Measurements from ENCODE around the gene ANO3.
"Not testable (repeated sequence)": the region's sequence is repeated elsewhere in the genome, so short reads cannot be mapped to it uniquely, and the experiment has no call there.

Gene ANO3

DNA sequence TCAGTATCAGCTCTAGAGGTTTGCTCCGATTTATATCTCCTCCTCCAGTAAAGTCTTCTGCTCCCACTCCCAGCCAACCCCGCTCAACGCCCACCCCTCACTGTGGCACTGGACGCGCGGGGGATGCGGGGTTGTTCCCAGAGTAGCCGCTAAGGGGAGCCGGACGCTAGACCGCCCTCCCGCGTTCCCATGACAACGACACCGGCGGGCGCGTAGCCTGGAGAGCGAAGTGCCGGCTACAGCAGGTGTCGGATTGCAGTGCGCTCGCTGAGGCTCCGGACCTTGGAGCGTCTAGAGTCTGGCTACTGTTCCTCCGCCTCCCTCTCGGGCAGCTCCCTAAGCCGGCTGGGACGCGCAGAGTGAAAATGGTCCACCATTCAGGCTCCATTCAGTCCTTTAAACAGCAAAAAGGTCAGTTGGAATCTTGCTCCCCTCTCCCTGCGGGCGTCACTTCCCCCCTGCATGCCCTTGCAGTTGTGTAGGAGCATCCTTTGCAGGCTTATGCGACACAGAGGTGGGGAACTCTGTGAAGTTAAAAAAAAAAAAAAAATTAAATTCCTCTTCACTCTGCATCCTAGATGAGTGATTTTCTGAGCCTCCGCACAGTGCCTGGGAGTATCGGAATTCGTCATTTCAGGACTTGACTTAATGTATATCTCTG, at the start of gene ANO3:
Gene ANO3, plus strand, starts transcription at position 220 of the 661 bp plus-strand sequence. Its CDS starts 146 bp downstream, at position 366.
- DNase-seq: peak; percentile 87

DNA sequence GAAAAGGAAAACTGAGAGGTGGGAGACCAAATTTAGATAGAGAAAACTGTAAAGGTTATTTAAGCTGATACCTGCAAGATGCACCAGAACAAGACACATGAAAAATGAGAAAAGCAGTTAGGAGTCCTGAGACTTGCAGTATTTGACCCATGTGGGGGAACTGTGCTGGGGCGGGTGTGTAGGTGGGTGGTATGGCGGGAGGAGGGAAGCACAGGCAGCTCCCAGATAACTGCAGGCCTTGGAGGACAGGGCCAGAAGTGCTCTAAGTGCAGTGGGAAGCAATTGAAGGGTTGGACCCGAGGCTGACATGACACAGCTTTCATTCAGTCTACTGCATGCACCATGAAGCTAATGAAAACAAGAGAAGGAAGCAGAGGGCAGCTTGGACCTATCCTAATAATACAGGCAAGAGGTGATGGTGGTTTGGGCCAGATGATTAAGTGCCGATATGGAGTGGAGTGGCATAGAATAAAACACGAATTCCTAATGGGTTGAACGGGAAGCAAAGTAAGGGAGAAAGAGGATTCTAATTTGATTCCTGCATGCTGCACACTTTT, 48.0 kb upstream of the ANO3 start:
- DNase-seq: no peak

DNA sequence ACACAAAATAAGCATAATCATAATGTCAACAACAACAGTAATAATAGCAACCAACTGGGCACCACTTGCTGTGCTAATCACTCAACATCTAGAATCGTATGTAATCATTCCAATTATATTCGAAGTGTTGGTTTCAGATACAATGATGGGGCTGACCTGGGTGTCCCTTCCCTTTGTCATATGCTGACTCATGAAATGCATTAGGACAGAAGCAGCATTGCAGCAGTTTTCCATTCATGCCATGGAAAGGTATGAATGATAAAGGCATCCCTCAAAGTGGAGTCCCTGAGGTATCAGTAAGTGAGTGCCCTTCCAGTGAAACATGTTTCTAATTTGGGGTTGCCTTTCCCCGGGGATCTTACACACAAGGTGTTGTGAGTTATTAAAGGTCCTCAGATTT, 46.3 kb upstream of the ANO3 start:
- no peak for DNase-seq

DNA sequence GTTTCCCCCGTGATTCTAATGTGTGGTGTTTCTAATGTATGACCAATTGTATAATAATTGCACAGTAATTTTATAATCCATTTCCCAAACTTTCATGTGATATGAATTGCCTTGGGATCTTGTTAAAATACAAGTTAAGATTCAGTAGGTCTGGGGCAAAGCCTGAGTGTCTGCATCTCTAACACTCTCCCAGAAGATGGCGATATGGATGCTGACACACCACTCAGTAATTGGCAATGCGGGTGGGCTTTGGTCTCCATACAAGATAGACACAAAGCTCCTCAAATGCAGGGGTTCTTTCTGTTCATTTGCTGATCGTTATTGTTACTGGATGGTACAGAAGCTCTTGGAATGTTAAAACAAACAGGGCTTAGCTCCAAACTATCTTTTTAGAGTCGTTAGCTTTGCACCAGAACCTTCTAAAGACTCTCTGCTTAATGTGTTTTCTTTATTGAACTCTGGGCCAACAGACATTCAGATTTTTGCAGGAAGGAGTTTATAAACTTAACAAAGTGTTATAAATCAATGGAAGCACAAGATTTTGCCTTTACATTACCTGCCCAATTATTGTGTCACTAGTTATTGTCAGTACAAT, 45.4 kb upstream of the ANO3 start:
- DNase-seq: no peak

DNA sequence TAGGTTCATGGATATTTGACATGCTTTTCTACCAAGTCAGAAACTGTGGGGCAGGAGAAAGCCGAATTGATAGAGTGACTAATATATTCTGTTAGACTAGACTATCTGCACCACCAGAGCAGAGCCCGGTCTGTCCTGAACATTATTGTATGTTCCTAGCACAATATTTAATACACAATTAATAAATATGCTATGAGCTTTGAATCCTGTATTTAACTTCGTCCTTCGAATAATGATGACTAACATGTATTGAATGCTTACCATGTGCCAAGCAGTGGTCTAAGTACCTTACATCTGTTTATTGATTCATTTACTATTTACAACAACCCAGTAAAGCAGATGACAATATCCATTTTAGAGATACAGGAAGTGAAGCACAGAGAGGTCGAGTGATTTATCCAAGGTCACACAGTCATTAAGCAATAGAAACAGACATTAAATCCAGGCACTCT, 44.8 kb upstream of the ANO3 start:
- no peak for DNase-seq

DNA sequence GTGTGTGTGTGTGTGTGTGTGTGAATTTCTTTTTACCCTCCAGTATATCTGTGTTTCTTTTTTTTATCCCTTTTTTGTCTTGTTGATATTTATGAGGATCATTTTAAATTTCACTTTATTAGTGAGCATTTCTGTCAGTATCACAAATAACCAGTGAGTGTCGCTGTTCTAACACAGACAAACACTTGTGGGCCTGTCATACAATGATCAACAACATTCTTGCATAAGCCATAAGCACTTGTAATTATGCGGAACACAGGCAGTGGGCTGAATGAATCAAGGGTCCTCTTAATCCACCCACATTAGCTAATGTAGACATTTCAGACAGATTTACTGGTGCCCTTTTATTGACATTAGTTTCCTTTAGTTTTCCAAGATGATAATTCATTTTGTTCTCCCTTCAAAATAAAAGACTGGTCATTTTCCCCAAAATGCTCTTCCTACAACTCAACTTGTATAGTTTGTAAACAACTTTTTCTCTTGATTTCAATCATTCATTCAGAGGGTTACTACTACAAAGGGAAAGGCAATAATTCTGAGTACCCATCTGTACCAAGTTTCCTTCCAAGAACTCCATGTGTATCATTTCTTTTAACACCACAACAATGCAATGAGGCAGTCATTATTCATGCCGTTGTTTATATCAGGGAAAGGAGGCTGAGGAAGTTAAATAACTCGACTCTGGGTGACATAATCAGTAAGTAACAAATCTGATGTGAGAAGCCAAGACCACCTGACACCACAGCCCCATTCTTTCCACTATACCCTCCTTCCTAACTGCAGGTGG, 34.5 kb upstream of the ANO3 start:
- DNase-seq: peak; percentile 57

DNA sequence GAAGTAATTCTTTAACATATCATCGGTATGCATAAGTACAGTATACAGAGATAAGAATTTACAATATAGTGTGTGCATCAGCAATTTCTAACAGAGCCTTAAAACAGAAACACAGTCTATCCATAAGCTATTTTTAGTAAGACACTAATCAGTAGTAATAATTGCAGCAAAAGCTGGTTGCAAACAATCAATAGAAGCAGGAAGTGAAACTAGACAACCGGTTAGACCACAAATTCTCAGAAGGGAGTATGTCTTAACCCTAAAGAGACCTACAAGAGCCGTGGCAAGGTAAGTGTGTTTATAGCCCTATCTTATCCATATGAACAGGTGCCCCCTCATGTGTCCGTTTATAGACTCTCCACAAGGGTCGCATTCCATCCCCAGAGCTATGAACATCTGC, 15.6 kb upstream of the ANO3 start:
- not testable (repeated sequence) for DNase-seq

DNA sequence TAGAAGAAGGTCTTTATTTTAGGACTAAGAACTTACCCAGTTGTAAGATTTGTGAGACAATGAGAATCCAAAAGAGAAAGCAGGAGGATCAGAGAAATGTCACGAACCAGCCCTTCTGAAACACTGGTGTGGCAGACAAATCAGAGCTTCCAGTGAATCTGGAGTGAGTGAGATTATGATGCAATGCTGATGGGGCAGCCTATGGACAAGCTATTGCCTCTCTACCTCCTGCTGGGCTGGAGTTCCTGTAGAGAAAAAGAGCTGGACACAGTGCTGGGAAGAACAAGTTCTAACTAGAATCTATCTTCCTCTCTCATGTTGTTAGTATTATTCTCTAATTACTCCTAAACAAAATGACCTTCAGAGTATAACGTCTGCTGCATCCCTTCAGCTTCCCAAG, 12.0 kb upstream of the ANO3 start:
- no peak for DNase-seq

DNA sequence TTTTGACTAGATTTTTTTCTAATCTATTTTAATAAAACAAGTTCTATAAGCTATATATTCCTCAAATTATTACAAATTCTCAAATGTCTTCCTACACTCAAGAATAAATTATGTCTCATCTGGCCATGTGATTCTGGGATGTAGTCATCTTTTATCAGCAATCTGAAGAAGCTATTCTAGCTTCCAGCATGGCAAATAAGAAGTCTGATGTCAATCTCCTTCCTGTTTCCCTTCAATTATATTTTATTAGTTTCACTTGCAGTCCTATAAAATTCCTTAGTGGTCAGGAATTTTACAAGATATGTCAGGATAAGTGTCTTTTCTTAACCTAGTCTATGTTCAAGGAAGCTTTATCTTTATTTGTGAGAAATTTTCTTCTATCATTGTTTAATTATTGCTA, 10.4 kb upstream of the ANO3 start:
- no peak for DNase-seq

DNA sequence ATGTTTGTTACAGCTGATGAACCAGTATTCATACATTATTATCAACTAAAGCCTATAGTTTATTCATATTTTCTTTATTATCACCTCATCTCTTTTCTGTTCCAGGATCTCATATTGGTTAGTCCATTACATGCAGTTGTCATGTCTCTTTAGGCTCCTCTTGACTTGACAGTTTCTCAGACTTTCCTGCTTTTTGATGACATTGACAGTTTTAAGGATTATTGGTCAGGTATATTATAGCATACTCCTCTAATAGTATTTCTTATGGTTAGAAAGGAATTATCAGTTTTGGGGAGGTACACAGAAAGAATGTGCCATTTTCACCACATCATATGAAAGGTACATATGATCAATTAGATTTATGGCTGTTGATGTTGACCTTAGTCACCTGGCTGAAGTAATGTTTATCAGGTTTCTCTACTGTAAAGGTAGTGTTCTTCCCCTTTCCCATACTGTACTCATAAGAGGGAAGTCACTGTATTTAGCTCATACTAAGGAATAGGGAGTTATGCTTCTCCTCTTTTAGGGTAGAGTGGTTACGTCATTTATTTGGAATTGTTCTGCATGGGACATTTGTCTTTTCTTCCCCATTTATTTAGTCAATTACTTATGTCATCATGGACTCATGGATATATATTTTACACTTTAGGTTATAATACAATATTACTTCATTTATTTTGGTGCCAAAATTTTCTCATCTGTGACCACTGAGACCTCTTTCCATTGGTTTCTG, 9.4 kb upstream of the ANO3 start:
- no peak for DNase-seq

DNA sequence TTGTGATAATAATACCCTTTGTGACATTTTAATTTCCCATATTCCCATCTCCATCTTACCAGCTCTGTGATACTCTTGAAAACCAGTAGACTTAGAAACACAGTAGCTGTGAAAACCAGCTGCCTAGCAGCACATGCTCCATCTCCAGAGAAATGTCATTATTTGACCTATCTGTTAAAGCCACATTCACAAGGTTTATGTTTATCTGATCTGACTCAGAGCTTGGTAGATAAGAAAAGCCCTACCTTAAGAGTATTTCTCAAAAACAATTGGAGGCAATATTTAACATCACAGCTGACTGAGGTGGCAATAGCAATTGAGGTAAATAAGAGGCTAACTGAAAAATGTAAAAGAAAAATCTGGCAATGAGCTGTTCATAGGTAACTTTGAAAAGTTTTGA, 8.1 kb upstream of the ANO3 start:
- no peak for DNase-seq

DNA sequence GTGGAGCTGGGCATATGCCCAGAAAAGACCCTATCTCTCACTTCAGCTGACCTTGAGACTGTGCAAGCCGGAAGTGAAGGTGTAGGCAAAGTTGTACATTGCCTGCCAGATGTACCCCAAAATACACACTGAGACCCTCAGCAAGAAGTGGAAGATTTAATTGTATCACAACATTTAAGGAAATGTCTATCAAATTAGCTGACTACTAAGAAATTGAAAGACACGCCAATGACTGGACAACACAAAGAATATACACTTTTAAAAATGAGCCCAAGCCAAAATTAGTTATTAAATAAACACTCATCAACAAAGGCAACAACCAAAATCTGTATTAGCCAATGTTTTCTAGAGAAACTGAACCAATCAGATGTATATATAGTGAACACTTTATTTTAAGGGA, 7.7 kb upstream of the ANO3 start:
- no peak for DNase-seq

DNA sequence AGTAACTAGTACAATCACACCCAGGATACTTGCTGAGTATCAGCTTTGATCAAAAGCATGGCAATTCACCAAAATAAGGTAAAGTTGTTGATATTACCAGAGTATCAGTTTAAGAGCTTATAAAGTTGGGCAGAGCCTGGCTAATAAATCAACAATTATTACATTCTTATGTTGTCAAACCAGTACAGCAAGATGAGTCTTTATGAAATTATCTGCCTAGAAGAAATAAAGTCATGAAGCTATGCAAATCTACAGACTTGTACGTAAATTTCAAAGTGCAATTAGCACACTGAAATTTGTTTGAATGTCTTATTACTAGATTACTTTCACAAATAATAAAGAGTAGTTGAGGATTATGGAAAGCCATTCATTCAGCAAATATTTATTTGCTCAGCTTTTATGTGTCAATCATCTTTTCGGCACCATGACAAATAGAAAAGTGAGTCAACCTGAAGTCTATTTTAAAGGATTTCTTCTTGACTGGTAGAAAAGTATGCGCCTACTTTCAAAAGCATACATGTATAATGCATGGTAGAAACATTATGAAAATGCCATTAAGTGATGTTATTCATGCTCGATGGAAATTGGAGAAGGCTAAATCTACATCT, 5.0 kb upstream of the ANO3 start:
- no peak for DNase-seq

DNA sequence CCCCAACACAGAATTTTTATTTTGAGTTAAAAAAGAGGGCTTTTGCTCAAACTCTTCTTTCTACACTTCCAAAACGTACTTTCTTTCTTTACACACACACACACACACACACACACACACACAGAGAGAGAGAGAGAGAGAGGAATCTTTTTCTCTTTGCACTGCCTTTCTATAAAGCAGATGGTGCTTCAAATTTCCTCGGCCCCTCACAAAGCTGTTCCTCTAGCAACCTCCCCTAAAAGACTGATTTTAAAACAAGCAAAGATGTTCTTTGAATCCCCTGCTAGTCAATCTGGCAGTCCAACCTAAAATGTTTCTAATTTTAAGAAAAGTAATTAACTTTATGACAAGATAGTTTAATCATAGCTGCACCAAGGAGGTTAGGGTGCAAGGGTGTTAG, 2.7 kb upstream of the ANO3 start:
- DNase-seq: no peak

DNA sequence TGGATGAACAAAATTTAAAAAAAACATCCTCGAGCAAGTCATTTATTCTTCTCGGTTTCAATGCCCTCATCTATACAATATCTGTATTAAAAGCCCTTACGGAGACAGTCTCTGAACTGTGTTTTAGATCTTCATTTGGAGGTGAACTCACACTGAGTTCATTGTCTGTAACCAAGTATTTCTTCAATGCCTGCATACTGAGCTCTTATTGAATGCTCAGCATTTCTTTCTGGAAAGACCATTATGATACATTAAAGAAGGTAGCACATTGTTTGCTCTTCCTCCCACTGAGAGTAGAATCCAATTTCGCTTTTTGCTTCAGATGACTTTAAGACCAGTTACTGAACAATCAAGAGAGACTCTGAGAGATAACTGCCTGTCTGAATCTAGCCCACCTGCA, 1.7 kb upstream of the ANO3 start:
- peak; percentile 5 for DNase-seq

DNA sequence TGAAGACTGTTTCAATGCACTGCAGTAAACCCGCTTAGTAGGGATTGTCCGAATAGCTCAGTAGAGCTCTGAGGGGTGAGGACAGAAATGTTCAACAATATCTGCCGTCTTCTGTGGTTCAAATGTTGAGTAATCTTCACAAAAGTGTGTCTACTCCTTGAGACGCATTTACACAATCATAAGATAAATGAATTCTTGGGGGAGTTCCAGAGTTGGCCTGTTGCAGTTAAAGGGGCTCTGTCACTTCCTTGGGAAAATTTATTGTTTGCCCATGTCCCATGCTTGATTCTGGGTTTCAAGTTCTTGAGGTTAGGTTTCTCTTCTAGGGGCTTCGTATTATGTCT, 614 bp downstream of the ANO3 start:
- no peak for DNase-seq

DNA sequence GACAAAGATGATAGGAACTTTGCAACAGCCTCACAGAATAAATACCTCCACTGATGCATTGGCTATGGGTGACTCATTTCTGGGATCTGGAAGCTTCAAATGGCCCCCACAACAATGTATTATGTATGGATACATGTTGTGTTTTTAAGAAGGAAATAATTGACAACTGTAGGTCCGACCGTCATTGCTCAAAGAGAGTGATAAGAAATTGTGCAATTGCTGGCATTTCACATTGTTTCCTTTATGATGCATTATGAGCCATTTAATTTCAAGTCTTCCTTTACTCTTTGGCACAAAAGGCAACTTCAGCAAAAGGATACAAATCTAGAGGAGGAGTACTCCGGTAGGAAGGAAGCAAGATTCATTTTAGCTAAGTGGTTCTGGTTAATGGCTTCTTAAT, 2.0 kb downstream of the ANO3 start:
- no peak for DNase-seq

DNA sequence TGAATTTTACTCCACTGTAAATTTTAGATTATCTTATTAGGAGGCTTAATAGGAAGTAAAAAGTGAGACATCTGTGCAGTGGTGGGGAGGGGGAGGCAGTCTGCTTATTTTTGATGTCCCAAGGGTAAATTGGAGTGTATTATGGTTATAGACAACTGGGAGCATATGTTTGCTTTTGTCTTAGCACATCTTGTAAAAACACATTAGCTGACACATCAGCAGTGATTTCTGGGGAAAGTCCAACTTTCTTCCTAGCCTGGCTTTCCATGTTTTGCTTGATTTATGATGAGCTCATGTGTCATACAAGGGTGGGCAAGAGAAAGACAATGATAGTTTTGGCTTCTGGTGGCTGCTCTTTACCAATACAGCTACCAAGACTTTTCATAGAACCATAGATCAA, 4.0 kb downstream of the ANO3 start:
- DNase-seq: no peak

DNA sequence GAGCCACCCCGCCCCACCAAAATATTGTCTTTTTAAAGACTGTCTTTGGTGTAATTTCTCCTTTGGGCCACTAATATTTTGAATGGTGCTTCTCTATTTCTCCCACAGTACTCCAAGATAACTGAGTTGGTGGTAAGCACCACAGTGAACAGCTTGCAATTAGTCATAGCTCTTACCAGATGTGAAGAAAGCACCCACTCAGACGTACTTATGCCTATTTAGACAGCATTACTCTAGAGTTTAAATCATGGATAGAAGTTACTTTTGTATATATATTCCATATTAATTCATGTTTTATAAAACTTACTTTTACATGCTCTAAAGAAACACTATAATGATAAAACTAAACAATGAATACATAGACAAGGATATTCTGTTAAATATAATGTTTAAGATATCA, 12.7 kb downstream of the ANO3 start:
- DNase-seq: no peak

DNA sequence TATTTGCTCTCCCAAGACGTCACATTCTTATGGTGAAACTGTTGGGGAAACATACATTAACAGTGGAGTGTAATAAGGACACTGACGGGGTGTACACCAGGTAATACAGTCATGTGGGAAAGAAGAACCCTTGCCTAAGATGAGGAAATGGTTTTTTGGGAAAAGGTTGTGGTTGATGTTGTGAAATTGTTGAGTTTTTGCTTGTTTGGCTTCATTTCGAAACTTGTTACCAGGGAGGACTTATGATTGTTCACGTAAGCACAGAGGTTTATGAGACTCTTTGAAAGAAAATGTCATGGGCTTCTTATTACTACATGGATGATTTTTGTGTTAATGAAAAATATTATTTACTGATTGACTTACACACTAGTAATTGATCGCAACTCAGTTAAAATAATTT, 16.8 kb downstream of the ANO3 start:
- DNase-seq: no peak

DNA sequence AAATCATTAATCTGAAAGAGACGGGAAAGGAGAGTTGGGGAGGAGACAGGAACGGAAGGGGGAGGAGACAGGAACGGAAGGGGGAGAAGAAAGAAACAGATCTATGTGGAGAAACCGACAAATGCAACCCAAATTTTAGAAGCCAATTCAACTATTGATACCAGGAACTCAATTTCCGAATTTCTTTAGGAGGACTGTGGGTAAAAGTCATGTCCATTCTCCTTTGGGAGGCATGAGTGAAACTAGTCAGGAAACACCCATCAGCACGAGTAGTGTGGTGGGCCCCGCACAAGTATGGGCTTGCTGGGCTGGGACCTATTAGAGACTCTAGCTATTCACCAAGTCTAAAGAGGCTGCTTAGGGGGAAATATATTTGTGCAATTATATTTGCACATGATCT, 18.1 kb downstream of the ANO3 start:
- no peak for DNase-seq

DNA sequence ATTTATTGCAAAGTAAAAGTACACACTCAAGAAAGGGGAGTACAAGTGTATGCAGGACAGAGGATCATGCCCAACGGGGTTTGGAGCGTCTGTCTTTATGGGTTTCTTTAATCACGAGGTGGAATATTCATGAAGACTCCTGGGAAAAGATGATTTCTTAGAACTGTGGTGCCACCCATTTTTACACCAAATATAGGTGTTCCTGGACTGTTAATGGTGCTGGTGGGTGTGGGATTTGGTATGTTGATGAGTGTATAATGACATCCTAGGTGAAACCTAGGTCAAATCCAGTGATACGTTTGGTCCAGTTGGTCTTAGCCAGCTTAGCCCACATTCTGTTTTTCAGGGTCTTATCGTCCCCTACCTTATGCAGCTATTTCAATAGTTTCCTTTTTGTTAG, 21.1 kb downstream of the ANO3 start:
- no peak for DNase-seq

DNA sequence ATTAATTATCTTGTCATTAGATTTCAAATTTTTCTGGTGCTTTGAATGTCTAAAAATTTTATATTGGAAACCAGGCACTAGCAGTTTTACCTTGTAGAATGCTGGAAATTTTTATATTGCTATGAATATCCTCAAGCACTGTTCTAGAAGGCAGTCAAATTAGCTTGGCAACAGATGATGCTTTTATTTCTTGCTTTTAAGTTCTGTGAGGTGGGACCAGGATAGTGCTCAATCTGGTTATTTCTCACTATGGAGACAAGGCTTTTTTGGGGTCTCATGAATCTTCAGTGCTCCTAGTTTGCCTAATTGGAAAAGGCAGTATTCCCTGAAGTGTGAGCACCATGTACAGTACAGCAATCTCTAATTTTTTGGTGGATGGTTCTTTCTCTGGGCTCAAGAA, 27.1 kb downstream of the ANO3 start:
- DNase-seq: no peak

Measured in NCI-H345 (cell line).